HL-60 (cell line): ENCODE results near the gene NEBL.

Experiments
- DNase-seq, 2 experiments: peaks; one replicate each; pipeline ENCODE4 v3.0.0-alpha.2; 2010 to 2020; ENCODE audit warnings: low read depth in 1 of 2, low spot score in 1 of 2
- H3K27ac ChIP-seq: fragments of 250-450 bp; sonication (Bioruptor Pico); replicated peaks from 2 replicates; pipeline ENCODE4 v1.5.1; 2020; ENCODE audit warnings: mild to moderate bottlenecking, moderate library complexity
- H3K27me3 ChIP-seq: fragments of 250-450 bp; sonication (Bioruptor Pico); 2 replicates; pipeline ENCODE4 v1.5.1; 2021; ENCODE audit warnings: mild to moderate bottlenecking, moderate library complexity; ENCODE audit not compliant: insufficient read depth, poor library complexity, severe bottlenecking
- H3K4me3 ChIP-seq: replicated peaks from 2 replicates; pipeline ENCODE4 v1.5.1; 2011; ENCODE audit warnings: mild to moderate bottlenecking, control low read depth, low read length; ENCODE audit not compliant: insufficient read depth
- CTCF ChIP-seq: IDR thresholded peaks from one replicate; pipeline ENCODE4 v1.5.1; 2011; ENCODE audit warnings: low read length, control low read depth, inconsistent platforms; ENCODE audit not compliant: insufficient read depth
- GABPA ChIP-seq: IDR thresholded peaks from 2 replicates; pipeline ENCODE4 v1.6.1; 2012; ENCODE audit warnings: low read depth
- POLR2AphosphoS5 ChIP-seq: IDR thresholded peaks from 2 replicates; pipeline ENCODE4 v1.6.1; 2012; ENCODE audit warnings: low read depth
- REST ChIP-seq: IDR thresholded peaks from 2 replicates; pipeline ENCODE4 v1.6.1; 2012; ENCODE audit warnings: low read depth; ENCODE audit not compliant: insufficient replicate concordance
- SPI1 ChIP-seq: IDR thresholded peaks from 2 replicates; pipeline ENCODE4 v1.6.1; 2012; ENCODE audit warnings: low read depth, mild to moderate bottlenecking, borderline replicate concordance

NEBL gene

GRCh38 chr10:20817116-20817515 lies 80.0 kb downstream of the NEBL start:
- Histone ChIP-seq H3K27me3 (no peaks in the 10 kb centered on the region), H3K4me3 (no peak overlapping the region), H3K27ac (no peak overlapping the region)
- DNase-seq, result no peak
- TF ChIP-seq REST, result no peak
- no peak for TF ChIP-seq CTCF
- TF ChIP-seq POLR2AphosphoS5, result no peak
- TF ChIP-seq SPI1, result no peak
- no peak for TF ChIP-seq GABPA

- H3K27ac ChIP-seq, result no peak overlapping the region
- H3K4me3 ChIP-seq, result no peak overlapping the region
- TF ChIP-seq POLR2AphosphoS5, result no peak
- no peak for TF ChIP-seq SPI1
- no peak for TF ChIP-seq CTCF
- TF ChIP-seq REST, result no peak
- no peak for TF ChIP-seq GABPA
- no peaks in the 10 kb centered on the region for H3K27me3 ChIP-seq
- DNase-seq, result no peak
Measured at GRCh38 chr10:20814116-20814515, 83.0 kb downstream of the NEBL start.

GRCh38 chr10:20811131-20811530 lies 86.0 kb downstream of the NEBL start:
- Histone ChIP-seq H3K4me3 (no peak overlapping the region), H3K27me3 (no peaks in the 10 kb centered on the region), H3K27ac (no peak overlapping the region)
- DNase-seq, result no peak
- TF ChIP-seq GABPA (no peak), POLR2AphosphoS5 (no peak), SPI1 (no peak), CTCF (no peak), REST (no peak)
